Liver (tissue), 3 donors: ENCODE measurements around the gene GNB1.

Experiments
- ATF3 ChIP-seq: IDR thresholded peaks from 2 replicates; pipeline ENCODE4 v1.6.1; 2016; ENCODE audit warnings: antibody characterized with exemption
- CTCF ChIP-seq: fragments of 150-350 bp; IDR thresholded peaks from 2 replicates; pipeline ENCODE4 v1.5.1; 2017; ENCODE audit warnings: improper control_type of control experiment, low read depth, low read length; ENCODE audit not compliant: missing input control
- FOXA1 ChIP-seq: IDR thresholded peaks from 2 replicates; pipeline ENCODE4 v1.6.1; 2016; ENCODE audit warnings: antibody characterized with exemption
- HNF4A ChIP-seq, 2 donors: conservative IDR thresholded peaks; 2 replicates each; pipeline ENCODE4 v1.6.1; 2016; ENCODE audit warnings: antibody characterized with exemption in 2 of 2, mild to moderate bottlenecking in 2 of 2
- JUND ChIP-seq, 2 donors: IDR thresholded peaks; 2 replicates each; pipeline ENCODE4 v1.6.1; 2016; ENCODE audit warnings: antibody characterized with exemption in 2 of 2
- MAX ChIP-seq: IDR thresholded peaks from 2 replicates; pipeline ENCODE4 v1.6.1; 2016; ENCODE audit warnings: antibody characterized with exemption
- RAD21 ChIP-seq, 2 donors: IDR thresholded peaks; 2 replicates each; pipeline ENCODE4 v1.6.1; 2016; ENCODE audit warnings: antibody characterized with exemption in 2 of 2, mild to moderate bottlenecking in 2 of 2
- REST ChIP-seq: IDR thresholded peaks from 2 replicates; pipeline ENCODE4 v1.6.1; 2016; ENCODE audit warnings: antibody characterized with exemption, mild to moderate bottlenecking
- SP1 ChIP-seq: IDR thresholded peaks from 2 replicates; pipeline ENCODE4 v1.6.1; 2018; ENCODE audit warnings: antibody characterized with exemption, mild to moderate bottlenecking
- YY1 ChIP-seq: IDR thresholded peaks from 2 replicates; pipeline ENCODE4 v1.6.1; 2016; ENCODE audit warnings: antibody characterized with exemption, mild to moderate bottlenecking
- ZBTB33 ChIP-seq: IDR thresholded peaks from 2 replicates; pipeline ENCODE4 v1.6.1; 2016; ENCODE audit warnings: antibody characterized with exemption
- donor health status: healthy.
- donor health status: healthy.

- no peak for TF ChIP-seq CTCF
- TF ChIP-seq SP1, result no peak
- no peak for TF ChIP-seq RAD21 (IDR thresholded peaks at IDR 0.05)
- no peak for TF ChIP-seq ATF3
- no peak for TF ChIP-seq ZBTB33
- no peak for TF ChIP-seq JUND (IDR thresholded peaks at IDR 0.05)
- no peak for TF ChIP-seq MAX
- TF ChIP-seq FOXA1, result no peak
- no peak for TF ChIP-seq HNF4A (conservative IDR thresholded peaks at IDR 0.05)
- TF ChIP-seq REST, result no peak
- TF ChIP-seq YY1, result no peak
Measured at GRCh38 chr1:1899967-1900327, 9.1 kb upstream of the GNB1 start.
